GM18873 (cell line): ENCODE data around the gene PLXNA2.

Source experiments
- ATAC-seq: cut with Tn5 transposase; IDR thresholded peaks from one replicate; pipeline ENCODE4 v1.9.1; 2021; ENCODE audit warnings: mild to moderate bottlenecking, moderate library complexity, moderate number of reproducible peaks; ENCODE audit not compliant: unreplicated experiment, low FRiP score

The PLXNA2 gene

DNA sequence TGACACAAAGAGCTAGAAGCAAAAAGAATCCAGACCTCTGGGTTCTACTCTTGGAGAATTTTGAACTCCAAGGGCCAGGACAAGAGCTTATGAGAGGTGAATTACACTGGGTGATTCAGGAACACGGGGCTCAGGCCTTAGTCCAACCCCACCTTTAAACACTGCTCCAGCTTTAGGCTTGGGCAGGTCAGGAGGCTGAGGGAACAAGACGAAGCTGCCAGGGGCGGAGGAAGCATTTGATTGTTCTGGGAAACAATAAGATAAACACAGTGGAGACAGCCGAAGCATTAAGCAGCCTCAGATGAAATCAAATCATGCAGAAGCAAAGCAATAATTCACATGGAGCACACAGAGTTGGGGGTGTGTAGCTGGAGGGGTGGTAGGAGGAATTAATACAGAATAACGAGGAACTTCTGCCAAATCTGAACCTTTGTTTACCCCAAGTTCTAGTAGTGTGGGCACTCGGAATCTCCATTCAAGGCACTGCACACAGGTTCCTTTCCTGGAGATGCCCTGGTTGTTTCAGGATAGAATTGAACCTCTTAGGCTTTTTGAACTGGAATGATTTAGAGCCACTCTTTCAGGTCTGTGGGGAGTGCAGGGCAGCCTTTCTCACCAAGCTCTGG lies 93.2 kb downstream of the PLXNA2 start:
- no peak for ATAC-seq

DNA sequence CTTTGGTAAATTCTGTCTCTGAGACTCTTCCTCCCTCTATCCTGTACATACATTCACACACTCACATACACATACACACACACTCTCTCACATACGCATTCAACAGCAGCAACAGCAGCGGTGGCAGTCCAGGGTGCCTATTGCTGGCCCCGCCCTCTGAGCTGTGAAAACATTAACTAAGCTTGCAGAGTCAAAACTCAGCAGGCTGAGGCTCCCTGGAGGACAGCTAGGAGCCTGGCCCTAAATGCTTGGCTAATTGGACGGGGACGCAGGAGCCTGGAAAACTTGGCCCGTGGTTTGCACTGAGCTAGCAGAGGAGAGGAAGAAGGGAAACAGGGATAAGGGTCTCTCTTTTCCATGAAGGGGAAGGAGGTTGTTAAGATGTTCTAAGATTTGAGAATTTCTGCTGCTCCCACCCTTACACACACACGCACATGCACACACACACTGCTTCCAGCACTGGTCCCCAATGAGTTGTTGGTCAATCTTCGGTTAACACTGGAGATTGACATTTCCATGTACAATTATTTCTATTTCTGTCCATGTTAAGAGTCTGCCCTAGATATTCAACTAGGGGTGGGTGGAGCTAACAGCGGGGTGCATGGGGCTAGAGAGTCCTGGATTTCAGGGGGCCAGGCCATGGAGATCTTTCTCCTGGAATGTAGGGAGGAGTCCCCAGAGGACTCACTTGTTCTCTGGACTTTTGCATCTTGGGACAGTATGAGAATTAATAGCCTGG lies 94.2 kb downstream of the PLXNA2 start:
- ATAC-seq: no peak

- ATAC-seq: no peak
Observed at GRCh38 chr1:208149213-208149612, 95.0 kb downstream of the PLXNA2 start.

- no peak for ATAC-seq
Observed at GRCh38 chr1:208148380-208148779, 95.8 kb downstream of the PLXNA2 start.

DNA sequence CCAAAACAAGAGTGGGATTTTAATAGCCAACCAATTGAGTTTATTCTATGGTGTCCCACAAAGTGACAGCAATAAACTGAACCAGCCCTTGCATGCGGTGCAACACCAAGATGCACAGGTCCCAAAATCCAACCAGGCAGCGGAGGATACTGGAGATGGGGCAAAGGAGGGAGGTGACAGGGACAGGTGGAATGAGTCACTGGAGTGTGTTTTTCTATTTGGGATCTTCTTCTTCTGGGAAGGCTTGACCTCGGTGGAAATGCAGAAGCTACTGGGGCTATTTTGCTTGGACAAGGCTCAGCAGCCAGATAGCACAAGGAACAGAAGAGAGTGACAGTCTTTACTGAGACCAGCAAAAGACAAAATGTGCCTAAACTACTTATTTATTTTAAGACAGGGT lies 97.5 kb downstream of the PLXNA2 start:
- ATAC-seq: no peak

DNA sequence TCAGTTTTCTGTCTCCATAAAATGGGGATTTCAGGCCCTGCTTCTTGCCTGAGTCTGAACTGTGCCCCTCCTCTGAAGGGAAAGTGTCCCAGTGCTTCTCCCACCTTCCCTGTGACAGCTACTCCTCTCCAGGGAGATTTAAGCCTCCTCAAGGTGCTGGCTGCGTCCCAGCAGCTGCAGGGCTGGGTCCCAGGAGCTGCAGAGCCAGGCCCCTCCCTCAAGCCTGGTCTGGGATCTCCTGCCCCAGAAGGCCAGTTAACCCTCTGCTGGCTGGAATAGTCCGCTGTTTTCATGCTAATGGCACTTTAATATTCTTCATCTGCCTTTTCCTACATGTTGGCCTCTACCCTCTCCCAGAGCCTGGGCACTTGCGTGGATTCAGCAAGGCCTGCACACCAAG lies 99.0 kb downstream of the PLXNA2 start:
- no peak for ATAC-seq

DNA sequence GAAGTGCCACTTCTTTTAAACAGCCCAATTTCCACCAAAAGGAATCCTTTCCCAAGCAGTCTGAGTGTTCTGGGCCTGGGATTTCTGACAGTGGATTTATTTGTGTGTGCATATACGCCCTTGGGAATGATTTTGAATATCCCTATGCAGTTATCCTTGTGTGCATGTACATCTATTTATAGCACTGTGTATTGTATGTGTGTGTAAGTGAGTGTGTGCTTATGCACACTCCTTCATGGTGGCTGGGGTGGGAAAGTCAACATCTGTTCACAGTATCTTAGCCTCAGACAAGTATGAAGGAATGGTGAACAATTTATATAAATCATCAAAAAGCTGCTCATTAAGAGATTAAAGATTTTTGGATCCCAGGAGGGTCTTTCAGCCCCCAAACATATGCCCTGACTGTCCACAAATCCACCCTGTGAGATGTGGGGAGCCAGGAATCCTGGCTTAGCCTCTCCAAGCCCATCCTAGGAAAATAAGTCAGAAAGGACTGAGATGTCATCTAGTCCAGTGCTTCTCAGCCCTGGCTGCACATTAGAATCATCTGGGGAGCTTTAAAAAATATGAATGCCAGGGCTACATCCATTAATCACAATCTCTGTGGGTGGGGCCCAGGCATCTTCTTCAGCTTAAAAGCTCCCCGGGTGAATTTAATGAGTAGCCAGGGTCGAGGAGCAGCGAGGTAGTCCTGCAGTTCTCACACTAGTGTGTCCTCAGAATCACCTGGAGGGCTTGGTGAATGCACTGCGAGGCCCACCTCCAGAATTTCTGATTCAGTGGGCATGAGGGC lies 101.4 kb downstream of the PLXNA2 start:
- no peak for ATAC-seq

- no peak for ATAC-seq
Observed at GRCh38 chr1:208141610-208142192, 102.5 kb downstream of the PLXNA2 start.

- no peak for ATAC-seq
Observed at GRCh38 chr1:208139434-208140045, 104.6 kb downstream of the PLXNA2 start.

GRCh38 chr1:208137193-208137592 lies 107.0 kb downstream of the PLXNA2 start:
- ATAC-seq: no peak

GRCh38 chr1:208136459-208137182 lies 107.6 kb downstream of the PLXNA2 start:
- ATAC-seq: no peak

DNA sequence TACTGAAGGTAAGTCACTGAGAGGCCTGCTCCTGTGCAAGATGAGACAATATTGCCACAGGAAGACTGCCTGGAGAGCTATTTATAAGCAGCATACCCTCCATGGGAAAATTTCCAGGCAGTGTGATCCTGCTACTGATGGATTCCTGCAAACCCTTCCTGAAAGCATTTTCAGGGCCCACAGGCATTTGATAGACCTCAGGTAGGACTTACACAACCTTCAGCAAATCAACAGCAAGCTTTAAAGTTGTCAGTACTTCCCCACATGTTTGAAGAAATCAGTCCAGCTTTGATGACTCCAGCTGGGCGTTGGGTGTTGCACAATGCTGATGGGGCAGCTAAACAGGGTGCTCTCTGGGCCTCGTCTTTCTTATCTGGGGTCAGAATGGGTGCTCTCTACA lies 108.8 kb downstream of the PLXNA2 start:
- no peak for ATAC-seq

- ATAC-seq: no peak
Observed at GRCh38 chr1:208134491-208134890, 109.7 kb downstream of the PLXNA2 start.

DNA sequence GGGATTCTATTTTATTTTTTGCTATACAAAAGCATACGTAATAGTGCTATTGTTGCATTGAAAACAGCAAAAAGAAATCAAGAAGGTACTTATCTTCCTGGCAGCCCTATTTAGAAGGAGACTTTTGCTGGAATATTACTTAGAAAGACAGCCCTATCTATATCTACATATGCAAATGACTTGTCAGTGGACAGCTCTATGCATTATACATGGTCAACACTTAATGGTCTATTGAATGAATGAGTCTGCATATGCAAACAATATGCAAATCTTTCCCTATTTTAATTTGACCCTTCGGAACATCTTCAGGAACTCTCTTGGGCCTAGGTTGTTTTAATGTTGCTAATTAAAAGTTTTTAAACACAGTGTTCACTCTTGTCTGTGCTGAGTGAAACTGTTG lies 110.8 kb downstream of the PLXNA2 start:
- ATAC-seq: no peak

GRCh38 chr1:208132287-208132882 lies 111.8 kb downstream of the PLXNA2 start:
- ATAC-seq: no peak

GRCh38 chr1:208131621-208132286 lies 112.4 kb downstream of the PLXNA2 start:
- no peak for ATAC-seq

DNA sequence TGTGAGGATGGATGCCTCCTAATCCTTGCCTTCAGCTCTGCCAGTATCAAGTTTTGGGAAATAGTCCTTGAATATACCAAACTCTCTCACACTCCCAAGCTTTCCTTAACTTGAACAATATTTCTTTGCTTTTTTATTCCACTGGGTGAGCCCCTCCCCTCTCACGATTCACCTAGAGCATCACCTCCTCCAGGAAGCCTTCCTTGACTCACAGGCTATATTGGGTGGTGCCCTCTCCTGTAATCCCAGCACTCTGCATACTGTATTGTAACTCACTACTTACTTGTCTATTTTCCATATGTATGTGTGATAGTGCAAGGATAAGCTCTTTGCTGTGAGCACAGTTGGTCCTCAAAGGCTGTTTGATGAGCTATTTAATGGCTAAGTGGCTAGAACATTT lies 114.7 kb downstream of the PLXNA2 start:
- no peak for ATAC-seq

DNA sequence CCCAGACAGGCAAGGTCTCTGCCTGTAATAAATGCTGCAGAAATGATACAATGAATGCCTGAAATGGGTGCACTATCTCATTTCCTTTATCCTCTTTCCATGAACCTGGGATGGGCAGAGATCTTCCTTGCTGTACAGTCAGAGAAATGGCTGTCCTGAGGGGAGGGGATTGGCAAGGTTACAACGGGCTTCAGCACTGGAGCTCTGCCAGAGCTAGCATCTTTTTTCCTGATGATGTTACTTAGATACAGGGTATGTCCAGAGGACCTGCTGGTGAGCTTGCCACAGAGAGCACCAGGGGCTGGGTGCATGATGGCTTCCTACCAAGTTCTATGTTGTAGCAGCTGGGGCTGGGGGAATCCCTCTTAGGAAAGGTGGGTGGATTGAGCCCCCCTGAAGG lies 115.1 kb downstream of the PLXNA2 start:
- ATAC-seq: no peak
